Stimulated activated CD8-positive, alpha-beta memory T cell treated with anti-CD3 and anti-CD28 coated beads, Interleukin-4, amount 100 ng/mL, for 24 hours (primary cell): ENCODE results near the gene SNAPC4.
"Not testable (repeated sequence)": the region's sequence is repeated elsewhere in the genome, so short reads cannot be mapped to it uniquely, and the experiment has no call there.

Experiments used
- DNase-seq: peaks from one replicate; pipeline ENCODE4 v3.0.0-alpha.2; 2020; ENCODE audit warnings: low read depth

Gene SNAPC4

DNA sequence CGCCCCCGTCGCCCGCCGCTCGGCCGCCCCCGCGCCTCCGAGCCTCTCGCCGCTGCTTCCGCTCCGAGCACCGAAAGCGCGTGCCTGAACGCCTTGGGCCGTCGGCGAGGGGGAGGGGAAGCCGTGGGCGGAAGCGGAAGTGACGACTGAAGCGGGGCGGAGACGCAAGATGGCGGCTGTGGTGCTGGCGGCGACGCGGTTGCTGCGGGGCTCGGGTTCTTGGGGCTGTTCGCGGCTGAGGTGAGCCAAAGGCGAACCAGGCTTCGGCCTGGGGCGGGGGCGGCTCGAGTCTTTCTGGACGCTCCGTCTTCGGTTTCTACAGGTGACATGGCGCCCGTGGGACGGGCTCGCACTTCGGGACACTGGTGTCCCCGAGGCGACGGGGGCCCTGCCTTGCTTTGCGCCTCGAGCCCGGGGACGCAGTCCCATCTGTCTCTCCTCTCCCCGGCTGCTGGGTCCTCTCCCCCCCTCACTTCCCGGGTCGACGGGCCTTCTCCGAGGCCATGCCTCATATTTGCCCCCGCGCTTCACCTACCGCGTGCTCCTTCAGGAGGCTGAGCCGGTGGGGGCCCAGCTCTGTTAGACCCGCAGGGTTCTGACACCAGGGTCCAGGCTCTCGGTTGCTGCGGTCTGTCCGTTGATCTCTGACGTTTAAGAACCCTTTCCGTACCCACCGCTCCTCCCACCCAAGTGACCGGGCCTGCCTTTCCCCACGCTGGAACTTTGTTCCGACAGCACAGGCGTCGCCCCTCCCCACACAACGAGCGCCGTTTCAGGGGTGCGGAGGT, 10.7 kb upstream of the SNAPC4 start, which contains the start of the genes ENTR1 and PMPCA:
ENTR1 (minus strand) TSS at position 115 of the 788 bp plus-strand sequence. CDS start 217 bp downstream, outside the sequence.
PMPCA (plus strand) TSS at position 159 of the 788 bp plus-strand sequence; CDS start at position 170, 11 bp downstream.
- peak; percentile 96 for DNase-seq

DNA sequence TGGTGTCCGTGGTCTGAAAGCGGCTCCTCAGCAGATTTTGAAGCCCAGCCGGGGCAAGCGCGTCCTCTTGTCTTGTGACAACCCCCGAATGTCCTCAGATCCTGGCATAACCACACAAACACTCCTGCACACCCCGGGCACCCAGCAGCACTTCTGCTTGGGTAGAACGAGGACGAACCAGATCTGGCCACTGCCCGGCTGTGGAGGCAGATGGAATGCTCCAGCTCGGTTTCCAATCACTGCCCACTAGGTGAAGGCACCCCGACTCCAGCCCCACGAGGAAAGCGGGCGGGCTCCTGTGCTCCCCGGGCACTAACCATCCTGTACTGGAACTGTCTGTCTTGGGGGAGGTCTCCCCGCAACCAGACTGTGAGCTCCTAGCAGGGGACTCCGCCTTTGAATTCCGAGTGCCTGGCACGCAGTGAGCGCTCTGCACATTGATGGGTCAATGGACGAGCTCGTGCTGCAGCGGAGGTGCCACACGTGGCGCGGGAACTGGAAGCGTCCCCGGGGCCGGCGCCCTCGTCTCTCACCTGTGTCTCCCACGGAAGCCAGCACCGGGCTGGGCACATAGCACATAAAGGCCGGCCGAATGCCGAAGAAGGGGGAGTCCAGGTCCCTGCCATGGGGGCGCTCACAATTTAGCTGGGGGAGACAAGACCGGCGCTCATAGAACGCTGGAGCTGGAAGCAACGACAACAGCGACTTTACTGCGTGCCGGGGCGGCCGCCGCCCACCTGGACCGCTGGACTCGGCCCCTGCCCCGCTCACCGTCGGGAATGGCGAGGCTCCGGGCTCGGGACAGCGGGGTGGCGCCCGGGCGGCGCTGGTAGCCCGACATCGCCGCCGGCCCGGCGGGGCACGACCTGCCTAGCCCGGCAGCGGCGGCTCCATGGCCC, 9.8 kb upstream of the SNAPC4 start:
- no peak for DNase-seq

DNA sequence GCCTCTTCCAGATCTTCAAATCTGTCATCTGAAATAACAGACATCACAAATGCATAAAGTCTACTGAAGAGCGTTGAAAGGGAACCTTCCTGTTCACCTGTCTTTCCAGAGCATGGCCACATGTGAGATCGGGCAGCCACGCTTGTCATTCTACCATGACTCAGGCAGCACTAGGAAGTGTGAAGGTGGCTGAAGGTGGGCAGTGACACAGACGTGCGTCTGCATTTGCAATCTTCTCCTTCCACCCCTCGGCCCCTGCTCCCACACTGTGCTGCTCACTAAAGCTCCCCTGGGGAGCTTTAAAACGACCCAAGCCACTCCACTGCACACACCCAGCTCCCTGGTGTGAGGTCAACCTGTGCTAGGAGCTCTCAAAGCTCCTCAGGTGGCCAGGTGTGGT, 7.9 kb upstream of the SNAPC4 start:
- no peak for DNase-seq

DNA sequence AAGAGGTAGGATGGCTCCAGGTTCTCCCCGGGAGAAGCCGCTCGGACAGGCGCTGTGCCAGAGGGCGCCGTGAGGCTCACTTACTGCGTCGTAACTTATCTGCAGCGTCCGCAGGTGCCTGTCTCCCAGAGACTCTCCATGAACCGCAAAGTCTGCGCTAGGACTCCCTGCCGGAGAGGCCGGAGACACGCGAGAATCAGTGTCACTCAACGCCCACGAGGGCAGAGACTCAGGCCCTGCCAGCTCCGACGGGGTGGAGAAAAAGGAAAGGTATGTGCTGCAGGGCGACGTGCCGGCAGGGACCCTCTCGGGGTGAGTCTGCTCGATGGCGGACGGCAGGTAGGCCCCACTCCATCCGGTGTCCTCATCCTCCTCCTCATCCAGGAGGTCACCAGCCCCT, 7.1 kb upstream of the SNAPC4 start:
- DNase-seq: not testable (repeated sequence)

DNA sequence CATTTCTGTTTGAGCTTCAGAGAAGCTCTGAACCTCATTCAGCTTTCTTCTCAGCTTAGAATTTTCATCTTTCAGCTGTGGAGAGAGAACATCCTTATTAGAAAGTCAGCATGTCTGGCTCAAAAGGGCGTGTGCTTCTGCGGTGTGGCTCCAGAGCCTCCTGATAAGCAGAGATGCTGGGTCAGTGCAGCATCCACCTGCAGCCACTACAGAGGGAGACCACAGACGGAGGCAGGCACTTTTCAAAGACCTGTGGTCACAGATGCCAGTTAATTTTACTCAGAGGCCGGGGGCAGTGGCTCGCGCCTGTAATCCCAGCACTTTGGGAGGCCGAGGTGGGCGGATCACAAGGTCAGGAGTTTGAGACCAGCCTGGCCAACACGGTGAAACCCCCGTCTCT, 5.9 kb upstream of the SNAPC4 start:
- not testable (repeated sequence) for DNase-seq

DNA sequence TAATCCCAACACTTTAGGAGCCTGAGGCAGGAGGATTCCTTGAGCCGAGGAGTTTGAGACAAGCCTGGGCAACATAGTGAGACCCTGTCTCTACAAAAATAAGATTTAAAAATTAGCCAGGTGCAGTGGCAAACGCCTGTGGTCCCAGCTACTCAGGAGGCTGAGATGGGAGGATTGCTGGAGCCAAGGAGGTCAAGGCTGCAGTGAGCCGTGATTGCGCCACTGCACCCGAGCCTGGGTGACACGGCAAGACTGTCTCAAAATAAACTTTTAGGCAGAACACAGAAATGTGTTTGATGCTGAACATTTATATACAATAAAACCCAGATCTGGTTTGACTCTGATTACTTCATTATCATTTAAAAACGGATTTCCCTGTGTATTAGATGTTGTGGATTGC, 5.5 kb upstream of the SNAPC4 start:
- no peak for DNase-seq

DNA sequence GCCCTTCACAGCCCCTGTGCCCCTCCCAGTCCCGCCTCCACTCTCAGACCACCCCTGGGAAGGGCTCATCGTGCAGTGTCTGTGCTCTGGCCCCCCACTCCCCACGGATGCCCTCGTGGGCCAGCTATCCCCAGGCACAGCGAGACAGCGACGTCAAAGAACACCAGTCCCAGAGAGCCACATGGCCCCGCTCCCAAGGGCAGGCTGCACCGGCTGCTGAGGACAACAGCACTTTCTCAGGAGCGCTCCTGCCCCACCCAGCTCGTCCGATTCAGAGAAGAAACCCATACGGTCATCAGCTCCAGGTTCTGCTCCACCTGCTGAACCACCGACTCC, 4.8 kb upstream of the SNAPC4 start:
- DNase-seq: no peak

DNA sequence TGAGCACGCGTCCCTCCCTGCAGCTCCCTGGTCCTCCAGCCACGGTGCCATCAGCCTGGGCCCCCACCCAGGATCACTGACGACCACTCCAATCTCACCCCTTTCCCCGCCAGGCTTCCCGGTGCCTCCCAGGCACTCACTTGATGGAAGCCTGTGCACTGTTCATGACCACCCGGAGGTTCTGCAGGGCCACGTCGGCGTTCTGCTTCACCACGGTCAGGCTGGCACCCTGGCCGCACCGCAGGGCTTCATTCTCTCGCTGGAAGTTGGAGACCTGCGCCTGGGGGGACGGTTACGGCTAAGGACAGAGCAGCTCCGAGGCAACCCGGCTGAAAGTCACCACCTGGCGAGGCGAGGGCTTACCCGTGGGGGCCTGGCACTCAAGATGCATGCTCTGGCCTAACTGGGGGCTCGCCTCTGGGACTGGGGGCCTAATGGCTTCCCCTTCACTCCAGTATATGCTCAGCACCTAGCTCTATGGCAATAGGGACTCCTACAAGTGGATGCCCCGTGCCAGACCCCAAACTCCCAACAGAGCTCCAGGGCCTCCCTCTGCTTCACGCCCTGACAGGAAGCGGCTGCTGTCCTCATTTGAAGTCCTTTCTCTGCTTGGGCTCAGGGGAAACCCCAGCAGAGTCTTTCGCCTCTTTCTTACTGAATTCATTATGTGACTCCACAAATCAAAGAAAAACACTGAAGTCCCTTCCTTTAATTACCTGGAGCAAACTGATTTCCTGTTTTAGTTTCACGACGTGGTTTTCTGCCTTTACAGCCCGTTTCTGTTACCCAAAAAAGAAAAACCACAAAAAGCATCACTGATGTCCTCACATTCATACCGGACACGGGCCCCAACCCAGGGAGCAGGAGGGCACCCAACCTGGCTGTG, 4.2 kb upstream of the SNAPC4 start:
- DNase-seq: no peak

DNA sequence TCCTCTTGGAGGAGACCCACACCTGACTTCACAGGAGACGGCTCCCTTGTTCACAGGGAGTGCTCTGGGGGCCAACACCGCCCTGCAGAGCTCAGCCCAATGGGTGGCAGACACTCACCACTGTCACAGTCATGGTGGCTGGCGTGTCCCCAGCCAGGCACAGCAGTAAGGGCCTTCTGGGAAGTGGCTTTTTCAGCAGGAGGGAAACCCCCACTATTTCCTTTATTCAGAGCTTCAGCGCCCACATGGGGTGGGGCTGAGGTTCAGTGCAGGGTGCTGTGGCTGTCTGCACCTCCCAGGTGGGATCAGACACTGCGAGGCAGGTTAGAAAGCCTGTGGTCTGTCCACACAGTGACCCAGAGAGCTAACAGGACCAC, 3.6 kb upstream of the SNAPC4 start:
- peak; percentile 64 for DNase-seq

DNA sequence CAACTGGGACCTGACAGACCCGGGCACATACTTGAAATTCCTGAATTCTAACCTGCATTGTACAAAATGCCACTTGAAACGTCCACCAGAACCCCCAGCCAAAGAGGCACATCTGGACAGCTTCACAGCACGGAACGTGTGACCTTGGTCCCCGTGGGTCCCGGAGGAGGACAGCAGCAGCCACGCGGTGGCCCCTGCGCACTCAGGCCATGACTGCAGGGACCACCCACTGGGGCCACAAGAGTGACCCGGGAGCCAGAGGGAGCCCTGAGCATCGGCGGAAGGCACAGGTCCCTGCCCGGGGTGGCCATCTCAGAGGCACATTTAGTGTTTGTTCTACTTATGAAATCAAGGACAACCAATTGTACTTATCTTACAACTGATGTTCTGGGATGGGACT, 2.1 kb upstream of the SNAPC4 start:
- DNase-seq: no peak

DNA sequence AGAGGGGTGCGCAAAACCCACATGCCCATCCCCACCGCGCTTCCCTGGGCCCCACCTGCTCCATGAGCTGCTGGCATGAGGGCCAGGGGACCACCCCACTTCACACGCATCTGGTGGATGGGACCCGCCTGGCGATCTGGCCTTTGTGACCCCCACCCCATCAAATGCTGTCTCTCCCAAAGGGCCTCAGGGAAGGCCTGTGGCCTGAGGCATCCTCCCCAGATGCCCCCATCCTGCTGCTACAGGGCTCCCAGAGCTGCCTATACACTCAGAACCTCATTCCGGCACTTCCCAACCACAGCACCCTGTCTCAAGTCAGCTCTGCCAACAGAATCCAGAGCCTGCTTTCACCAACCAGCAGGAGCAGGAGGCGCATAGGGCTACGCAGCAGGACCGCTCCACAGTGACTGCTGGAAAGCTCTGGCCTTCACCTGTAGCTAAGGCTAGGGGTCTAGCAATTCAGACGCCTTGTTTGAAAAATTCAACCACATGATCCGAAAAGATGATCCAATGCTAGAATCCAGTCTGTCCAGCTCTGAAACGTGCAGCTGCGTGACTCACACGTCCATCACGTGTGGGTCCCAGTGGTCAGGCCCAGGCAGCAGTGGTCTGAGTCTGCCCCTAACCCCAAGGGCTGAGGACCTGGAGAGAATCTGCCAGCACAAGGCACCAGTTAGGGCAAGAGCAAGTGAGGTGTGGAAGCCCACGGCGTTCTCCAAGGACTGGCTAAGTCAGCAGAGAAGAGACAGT, 1.4 kb upstream of the SNAPC4 start:
- no peak for DNase-seq

DNA sequence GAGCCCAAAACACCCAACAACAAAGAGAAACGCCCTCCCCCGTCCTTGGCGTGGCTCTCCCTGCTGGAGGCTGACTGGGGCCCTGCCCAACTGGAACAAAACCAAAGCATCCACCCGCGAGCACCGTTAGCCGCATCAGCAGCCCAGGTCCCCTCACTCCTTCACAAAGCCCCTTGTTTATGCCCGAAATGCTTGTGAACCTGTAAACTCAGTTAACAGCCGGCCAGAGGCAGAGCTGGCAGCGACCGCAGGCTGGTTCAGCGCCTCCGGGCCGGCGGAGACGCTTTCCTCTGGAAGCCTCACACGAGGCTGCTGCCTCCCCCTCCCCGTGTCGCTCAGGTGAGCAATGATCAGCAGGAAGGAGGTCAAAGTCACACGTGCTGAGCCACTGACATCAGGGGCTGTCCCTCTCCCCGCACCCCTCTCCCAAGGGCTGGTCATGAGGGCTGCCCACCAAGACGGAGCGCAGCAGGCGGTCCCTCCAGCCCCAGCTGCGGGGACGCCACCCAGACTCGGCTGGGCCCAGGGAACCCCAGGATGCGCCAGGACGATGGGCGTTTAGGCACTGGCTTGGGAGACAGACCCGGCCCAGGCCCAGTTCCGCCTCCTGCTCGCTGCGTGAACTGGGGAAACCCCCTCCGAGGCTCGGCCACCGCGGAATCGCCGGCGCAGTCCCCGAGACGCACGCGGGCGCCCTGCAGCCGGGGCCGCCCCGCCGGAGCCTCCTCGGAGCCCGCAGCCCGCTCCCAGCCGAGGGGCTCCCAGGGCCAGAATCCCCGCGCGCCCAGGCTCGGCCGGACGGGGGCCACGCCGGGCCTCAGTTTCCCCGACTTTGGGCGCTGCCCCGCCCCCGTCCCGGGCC, 563 bp downstream of the SNAPC4 start:
- no peak for DNase-seq

DNA sequence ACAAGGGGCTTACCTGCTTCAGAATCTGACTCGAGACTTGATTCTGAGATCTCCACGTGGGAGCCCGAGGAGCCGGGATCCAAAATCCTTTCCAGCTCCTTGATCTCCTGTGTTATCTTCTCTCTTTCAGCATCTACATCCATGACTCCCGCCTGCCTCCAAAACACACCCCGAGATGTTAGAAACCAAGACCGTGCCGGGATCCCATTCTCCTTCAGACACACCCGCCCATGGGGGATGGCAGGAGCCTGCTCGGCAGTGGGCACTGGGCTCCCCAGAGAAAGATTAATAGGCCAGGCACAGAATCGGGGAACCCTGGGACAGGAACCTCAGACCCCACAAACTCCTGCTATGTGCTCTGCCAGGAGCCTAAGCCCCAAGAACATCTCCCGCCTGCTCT, 1.7 kb downstream of the SNAPC4 start:
- DNase-seq: no peak

DNA sequence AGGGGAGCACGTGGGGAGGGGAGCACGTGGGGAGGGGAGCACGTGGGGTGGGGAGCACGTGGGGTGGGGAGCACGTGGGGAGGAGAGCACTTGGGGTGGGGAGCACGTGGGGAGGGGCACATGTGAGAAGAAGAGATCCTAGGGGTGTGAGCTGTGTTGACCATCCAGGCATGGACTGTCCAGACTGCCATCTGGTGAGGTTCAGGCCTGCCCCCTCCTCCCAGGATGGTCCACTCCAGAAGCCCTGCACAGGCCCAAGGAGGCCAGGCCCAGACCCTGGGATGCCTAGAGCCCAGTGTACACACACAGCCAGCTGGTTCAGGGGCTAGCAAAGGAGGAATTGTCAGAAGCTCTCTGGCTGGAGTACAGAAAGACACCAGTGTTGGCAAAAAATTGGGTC, 2.3 kb downstream of the SNAPC4 start:
- DNase-seq: no peak

DNA sequence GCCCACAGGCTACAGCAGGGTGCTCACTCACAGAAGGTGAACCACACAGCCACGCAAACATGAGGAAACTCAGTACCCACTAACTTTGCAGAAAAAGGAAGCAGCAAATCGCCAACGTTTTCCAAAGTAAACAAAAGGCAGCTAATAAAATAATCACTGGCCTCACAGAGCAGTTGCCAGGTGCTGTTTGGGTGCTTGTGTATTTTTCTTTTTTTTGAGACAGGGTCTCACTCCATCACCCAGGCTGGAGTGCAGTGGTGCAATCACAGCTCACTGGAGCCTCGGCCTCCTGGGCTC, 3.8 kb downstream of the SNAPC4 start:
- no peak for DNase-seq

DNA sequence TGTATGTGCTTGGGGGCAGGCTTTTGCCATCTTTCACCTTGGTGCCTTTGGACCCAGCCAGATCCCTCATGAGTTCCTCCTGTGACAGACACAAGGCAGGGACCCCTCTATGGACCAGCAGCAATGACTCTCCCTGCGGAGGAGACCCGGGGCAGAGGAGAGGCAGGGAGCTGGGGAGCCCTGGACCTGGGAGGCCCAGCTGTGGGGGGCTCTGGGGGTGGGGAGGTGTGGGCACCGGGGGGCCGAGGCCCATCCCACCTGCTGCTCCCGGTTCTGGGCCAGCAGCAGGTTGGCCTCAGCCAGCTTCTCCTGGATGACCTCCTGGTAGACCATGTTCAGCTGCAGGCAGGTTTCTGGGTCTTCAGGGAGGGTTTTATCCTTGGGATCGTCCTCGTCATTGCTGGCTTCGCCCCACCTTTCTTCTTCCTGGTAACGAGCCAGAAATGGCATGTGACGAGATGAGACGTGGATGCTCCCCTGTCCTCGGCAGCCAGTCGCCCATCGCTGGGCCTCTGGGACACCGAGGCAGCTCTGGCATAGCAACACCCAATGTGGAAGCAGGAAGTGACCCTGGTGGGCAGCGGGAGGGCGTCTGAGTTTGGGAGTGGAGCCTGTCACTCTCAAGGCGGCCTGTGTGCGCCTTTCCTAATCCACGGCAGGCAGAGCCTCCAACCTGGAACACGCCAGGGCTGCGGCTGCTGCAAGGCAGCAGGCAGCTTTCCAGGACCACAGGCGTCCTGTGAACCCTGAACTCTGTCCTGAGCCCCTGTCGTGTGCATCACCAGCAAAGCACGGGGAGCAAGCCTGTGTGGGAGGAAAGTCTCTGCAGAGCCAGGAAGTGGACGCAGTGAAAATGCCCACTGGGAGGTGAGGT, 4.4 kb downstream of the SNAPC4 start:
- DNase-seq: no peak

DNA sequence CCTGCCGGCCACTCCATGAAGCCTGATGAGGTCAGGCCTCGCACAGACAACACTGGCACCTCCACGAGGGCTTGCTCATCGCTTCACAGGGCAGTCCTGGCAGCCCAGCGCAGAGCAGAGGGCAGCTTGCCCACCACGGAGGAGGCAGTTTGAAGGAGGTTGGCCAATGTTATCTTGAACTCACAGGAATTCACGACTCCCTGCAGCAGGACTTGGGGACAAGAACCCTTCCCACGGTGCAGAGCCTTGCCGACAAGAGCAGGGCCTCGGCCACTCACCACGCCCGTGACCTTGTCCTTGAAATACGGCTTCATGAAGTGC, 5.0 kb downstream of the SNAPC4 start:
- no peak for DNase-seq

DNA sequence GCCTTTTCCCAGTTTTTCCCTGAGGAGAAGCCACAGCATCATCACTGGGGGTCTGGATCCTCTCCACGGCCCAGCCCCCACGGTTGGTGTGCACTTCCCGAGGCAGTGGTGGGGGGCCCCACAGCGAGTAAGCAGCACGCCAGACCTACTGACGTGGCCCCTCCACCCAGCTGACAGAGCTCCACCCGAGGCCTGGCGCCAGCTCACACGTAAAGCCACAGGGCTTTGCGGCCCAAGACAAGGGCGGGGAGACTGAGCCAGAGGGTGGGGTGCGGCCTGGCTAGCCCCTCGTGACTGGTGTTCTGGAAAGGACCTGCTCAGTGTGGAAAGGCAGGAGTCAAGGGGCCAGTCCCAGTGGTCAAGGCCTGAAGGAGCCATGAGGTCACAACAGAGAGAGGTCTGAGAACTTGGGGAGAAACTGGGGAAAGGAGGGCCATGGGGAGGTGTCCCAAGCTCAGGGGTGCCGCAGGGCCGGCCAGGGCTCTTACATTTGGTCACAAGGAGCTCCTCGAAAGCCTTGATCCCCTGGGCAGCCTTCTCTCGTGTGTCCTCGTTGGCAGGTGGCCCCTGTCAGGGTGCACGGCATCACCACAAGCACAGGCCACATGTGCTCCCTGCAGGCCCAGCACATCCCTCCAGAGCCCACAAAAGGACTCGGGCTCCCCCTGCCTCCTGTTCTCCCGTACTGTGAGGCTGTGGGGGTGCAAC, 5.5 kb downstream of the SNAPC4 start:
- no peak for DNase-seq

DNA sequence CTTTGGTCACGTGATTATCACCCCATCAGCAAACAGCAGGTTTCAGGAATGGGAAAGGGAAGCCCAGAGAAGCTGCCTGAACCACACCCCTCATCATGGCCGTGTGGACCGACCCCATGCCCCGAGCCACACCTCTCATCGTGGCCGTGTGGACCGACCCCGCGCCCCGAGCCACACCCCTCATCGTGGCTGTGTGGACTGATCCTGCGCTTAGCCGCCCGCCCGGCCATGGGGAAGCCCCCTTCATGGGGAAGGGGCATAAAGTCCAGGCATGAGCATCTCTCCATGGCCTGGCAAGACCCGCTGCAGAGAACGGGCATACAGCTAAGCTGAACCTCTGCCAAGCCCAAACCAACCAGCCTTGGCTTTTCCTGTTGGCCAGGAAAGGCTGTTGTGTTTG, 6.4 kb downstream of the SNAPC4 start:
- no peak for DNase-seq
